ENCODE data around the gene ANKRD13D. TPM values are rescaled to one million over a fixed set of nuclear protein-coding genes. Genes with fewer than 3 reads are reported as not detected.
"Not testable (repeated sequence)": the region's sequence is repeated elsewhere in the genome, so short reads cannot be mapped to it uniquely, and the experiment has no call there.

Gene ANKRD13D
- polyA plus RNA-seq (ENCODE audit: insufficient read length in 4 of 4), result 10 to 100 TPM; 21.3 to 32.9 (median 27.4) TPM

DNA sequence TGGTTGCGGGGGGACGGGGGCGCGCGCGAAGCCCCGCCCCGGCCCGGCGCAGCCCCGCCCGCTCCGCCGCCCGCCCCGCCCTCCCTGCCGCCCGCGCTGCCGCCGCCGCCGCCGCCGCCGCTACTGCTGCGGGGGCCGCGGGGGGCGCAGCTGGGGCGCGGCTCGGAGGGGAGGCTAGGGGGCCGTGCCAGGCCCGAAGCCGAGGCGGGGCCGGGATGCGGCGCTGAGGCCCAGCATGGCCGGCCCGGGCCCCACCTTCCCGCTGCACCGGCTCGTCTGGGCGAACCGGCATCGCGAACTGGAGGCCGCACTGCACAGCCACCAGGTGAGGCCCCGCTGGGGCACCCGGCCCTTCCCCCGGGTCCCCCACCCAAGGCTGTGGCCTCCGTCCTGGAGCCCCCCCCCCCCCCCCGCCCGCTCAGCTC, at the start of gene ANKRD13D:
Gene ANKRD13D (plus strand): TSS at position 78 of the 425 bp plus-strand sequence. CDS start 158 bp downstream, at position 236.
- DNase-seq (ENCODE audit: low read depth in 4 of 4, low spot score in 3 of 4), result no peak

DNA sequence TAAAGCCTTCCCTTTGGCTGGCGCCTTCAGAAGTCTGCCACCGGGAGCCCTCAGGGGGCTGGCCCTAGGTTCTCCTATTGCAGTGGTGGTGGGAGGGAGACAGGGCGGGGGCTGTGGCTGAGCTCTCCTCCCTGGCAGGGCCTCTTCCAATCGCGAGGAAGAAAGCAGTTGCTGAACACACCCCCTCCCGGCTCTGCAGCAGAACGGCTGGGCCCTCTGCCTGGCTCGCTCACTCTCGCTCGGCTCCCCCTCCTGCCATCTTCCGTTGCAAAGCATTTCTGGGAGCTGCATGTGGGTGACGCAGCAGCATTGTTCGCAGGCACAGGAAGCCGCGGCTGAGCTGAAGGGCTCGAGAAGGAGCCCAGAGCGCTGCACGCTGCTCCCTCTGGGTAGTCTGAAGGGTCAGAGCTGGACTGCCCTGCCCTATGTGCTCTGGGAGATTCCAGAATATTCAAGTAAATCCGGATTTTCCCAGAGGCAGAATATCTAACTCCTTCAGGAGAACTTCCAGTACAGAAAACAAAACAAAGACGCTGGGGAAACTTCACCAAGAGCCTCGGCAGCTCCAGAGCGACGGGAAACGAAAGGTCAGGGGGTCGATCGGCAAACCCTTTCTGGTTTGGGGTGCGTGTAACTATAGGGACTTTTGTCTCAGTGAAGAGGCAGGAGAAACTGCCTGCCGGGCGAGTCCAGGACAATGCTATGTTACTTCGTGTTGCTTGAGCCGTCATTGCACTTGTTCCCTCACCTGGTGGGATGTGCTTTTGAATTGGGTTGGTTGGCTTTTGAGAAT, 49.1 kb upstream of the ANKRD13D start:
- DNase-seq (ENCODE audit: low read depth in 4 of 4, low spot score in 3 of 4), result peak; percentile 88 to 96 (median 95)

DNA sequence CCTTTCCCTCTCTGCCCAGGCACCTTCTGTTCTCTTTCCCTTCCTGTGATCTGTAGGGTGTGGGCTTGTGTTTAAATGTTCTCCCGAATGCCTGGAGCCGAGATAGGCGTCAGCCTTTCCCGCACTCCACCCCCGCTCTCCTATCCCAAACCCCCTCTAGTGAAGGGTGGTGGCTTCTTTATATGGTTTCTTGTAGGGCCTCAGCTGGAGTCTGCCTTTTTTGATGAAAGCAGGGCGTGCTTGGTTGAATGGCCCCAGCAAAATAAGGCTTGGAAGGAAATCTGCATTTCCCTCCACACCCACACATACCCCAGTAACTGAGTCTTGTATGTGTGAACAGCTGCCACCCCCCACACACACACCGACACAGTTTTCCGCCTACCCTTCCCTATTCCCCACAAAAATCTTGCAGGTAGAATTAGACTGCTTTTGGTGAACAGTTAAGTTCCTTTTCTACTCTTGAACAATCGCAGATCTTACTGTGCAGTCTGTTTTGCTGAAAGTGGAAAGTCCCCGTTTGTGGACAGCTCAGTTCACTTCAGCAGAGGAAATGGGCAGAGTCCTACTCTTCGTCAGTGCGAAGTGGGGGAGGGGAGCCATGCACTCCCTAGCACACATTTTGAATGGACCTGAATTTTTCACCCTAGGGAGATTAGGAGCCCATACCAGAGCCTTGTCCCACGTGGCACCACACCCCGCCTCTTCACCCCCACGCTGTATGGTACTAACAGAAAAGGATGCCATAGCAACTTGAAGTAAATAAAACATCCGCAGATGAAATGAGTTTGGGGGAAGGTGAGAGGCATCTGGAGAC, 48.3 kb upstream of the ANKRD13D start:
- peak in 1 of 4 donors; percentile 53 for DNase-seq (ENCODE audit: low read depth in 4 of 4, low spot score in 3 of 4)

DNA sequence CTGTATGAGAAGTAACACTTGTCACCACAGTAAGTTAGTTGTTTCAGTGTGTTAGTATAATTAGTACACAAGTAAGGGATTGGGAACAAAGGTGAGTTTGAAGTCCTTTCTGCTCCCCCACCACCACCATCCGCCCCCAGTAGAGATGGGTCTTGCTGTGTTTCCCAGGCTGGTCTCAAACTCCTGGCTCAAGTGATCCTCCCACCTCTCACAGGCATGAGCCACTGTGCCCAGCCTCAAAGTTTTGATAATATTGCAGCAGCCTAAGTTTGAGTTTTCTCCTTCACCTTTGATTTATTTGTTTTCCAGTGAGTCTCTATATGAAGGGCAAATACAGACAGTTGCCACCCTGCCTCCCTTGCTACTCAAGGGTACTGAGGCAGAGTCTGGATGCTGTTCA, 46.6 kb upstream of the ANKRD13D start:
- DNase-seq (ENCODE audit: low read depth in 4 of 4, low spot score in 3 of 4), result no peak

DNA sequence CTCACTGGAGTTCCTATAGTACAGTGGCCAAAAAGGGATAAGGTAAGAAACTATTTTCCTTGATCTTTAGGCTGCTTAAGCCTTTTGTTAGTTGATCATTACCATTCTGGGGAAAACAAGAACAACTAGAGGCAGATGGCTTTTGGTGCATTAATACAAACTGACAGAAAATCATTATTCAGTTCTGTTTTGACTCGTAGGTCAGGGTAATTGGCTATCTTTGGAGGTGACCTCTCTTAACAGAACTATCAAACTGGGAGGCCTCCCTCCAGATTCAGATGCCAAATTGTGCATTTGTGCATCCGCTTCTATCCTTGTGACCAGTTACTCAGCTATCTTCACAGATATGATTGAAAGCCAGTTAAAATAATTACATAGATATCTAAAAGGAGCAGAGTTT, 46.1 kb upstream of the ANKRD13D start:
- DNase-seq (ENCODE audit: low read depth in 4 of 4, low spot score in 3 of 4), result no peak

DNA sequence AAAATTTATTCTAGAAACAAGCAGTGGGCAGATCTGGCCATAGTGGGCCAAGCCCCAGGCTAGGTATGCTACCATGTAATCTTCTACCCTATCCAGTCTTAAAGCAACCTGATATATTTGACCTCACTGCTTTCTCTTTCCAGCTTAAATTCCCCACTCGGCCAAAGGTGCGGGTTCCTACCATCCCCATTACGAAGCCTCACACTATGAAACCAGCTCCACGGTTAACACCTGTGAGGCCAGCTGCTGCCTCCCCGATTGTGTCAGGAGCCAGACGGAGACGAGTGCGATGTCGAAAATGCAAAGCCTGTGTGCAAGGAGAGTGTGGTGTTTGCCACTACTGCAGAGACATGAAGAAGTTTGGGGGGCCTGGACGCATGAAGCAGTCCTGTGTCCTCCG, 44.1 kb upstream of the ANKRD13D start:
- no peak for DNase-seq (ENCODE audit: low read depth in 4 of 4, low spot score in 3 of 4)

DNA sequence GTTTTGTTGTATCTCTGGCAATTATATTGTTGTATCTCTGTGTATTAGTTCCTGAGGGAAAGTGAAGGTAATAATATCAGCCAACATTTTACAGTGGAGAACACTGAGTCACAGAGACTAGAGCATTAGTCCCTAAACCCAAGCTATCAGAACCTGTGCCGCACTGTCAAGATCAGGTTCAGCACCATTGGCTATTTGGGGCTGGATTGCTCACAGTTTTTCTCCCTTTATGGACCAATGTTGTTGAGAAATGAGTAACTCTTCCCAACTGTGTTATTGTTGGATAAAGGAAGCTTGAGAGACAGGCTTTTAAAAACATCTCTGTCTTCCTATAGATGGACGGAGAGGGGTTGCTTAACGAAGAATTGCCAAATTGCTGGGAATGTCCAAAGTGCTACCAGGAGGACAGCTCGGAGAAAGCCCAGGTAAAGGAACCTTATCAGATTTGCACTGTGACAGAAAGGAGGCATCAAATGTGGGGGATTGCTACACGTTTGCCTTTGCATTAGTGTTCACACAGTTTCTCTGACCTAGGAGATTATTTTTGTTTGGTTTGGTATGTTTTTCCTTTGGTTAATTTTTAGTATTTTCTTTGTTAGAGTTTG, 41.1 kb upstream of the ANKRD13D start:
- no peak for DNase-seq (ENCODE audit: low read depth in 4 of 4, low spot score in 3 of 4)

DNA sequence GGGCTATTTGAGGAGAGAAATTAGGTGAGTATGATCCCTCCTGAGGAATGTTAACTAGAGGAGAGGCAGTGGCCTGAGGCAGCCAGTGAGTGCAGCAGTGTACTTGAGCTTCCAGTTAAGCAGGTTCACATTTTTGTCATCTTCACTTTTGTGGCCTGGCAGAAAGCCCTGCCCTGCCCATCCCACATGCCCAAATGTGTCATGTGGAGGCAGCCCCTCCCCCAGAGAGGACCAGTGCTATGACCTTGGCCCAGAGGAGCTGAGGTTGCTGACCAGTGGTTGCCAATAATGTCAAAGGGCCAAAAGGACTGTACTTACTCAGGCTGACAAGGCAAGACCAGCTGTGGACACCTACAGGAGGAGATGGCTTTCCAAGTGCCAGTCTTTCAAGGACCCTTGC, 40.5 kb upstream of the ANKRD13D start:
- DNase-seq (ENCODE audit: low read depth in 4 of 4, low spot score in 3 of 4), result no peak

DNA sequence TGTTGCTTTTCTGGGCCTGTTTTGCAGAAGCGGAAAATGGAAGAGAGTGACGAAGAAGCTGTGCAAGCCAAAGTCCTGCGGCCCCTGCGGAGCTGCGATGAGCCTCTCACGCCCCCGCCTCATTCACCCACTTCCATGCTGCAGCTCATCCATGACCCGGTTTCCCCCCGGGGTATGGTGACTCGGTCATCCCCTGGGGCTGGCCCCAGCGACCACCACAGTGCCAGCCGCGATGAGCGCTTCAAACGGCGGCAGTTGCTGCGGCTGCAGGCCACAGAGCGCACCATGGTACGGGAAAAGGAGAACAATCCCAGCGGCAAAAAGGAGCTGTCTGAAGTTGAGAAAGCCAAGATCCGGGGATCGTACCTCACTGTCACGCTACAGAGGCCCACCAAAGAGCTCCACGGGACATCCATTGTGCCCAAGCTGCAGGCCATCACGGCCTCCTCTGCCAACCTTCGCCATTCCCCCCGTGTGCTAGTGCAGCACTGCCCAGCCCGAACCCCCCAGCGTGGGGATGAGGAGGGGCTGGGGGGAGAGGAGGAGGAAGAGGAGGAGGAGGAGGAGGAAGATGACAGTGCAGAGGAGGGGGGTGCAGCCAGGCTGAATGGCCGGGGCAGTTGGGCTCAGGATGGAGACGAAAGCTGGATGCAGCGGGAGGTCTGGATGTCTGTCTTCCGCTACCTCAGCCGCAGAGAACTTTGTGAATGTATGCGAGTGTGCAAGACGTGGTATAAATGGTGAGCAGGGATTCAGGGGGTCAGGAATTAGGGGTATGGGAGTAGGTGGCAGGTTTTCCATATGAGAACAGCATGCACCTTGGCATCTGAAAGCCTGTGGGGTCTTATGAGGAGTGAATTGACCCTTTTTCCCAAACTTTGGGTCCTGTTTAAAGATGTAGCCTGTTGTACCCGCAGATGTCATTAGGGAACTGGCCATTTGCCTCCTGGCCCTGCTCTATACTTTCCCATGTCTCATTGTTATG, 38.8 kb upstream of the ANKRD13D start:
- DNase-seq (ENCODE audit: low read depth in 4 of 4, low spot score in 3 of 4), result no peak

DNA sequence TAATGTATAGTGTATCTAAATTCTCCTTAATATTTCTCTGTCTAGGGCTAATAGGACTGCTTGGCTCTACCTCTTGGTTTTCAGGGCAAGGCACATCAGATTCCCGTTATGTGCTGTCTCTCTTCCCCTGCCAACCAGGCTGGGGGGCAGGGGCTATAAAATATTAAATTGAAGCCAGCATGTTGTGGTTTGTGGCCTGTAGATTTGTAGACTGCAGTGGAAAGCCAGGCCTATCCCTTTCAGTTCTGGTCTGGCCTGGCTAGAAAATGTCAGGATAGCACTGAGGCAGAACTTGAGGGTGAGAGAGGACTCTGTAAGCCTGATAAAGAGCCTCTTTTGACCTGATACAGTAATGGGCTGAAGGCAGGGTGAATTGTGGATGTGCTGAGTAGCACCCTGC, 37.3 kb upstream of the ANKRD13D start:
- no peak for DNase-seq (ENCODE audit: low read depth in 4 of 4, low spot score in 3 of 4)

DNA sequence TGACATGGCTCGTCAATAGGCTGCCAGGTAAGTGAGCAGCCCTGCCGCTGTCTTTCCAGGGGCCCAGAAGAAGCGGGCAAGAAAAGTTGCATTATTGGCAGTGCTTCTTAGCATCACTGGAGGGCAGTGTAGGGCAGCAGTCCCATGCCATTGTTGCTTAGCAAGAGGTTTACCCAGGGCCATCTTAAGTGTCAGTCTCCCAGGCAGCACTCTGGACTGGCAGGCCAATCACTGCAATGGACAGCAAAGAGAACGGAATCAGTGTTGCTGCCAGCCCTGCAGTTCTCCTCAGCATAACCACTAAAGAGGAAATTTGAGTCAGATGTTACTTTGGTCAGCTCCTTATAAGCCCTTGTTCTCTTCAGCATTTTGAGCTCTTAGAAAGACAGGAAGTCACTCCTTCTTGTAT, 36.3 kb upstream of the ANKRD13D start:
- DNase-seq (ENCODE audit: low read depth in 4 of 4, low spot score in 3 of 4), result no peak

DNA sequence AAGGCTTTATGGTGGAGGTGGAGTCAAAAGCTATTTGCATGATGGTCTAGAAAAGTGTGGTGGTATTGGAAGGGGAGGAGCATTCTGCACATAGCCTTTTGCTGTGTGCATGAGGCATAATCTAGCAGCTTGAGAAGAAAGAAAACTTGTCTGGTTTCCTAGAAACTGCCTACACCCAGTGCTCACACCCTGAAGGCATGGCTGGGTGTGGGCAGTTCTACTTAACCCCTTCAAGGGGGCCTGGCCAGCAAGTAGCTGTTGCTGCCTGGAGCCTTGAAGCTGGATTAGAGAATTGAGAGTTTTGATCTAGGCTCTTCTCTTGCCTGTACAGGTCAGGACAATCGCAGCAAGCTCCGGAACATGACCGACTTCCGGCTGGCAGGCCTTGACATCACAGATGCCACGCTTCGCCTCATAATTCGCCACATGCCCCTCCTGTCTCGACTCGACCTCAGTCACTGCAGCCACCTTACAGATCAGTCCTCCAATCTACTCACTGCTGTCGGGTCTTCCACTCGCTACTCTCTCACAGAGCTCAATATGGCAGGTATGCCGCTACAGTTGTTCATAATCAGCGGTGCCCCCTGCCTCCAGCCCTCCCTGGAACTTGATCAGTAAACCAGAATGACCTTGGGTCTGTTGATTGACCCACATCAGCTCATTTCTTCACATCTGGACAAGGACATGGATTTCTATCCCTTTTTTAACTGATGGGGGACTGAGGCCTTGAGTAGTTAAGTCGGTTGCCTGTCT, 35.1 kb upstream of the ANKRD13D start:
- no peak for DNase-seq (ENCODE audit: low read depth in 4 of 4, low spot score in 3 of 4)

DNA sequence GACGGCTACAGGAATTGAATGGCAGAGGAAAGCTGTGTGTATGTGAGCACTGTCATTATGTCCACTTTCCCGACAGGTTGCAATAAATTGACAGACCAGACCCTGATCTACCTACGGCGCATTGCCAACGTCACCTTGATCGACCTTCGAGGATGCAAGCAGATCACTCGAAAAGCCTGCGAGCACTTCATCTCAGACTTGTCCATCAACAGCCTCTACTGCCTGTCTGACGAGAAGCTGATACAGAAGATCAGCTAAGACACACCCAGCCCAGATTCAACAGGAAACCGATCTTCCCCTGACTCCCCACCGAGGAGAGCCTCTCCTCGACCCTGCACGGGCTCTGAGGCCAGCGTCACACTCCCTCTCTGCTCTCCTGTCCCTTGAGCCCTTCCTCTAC, 34.3 kb upstream of the ANKRD13D start:
- DNase-seq (ENCODE audit: low read depth in 4 of 4, low spot score in 3 of 4), result no peak

DNA sequence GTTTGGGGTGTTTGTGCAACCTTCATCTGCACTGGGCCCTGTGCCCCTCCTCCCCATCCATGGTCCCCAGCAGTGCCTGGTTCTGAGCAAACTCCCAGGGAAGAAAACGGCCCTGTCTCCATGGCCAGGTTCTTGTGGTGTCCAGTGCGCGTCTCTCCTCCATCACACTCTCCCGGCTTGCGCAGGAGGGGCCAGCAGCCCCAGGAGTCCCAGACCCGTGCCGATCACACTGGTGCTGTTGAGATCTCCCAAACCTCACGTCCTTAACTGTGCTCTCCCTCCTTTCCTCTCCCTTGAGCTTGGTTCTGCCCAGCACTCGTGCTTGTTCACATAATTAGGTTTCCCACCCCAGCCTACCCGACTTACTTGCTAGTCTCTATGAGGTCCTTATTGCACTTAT, 33.8 kb upstream of the ANKRD13D start:
- no peak for DNase-seq (ENCODE audit: low read depth in 4 of 4, low spot score in 3 of 4)

DNA sequence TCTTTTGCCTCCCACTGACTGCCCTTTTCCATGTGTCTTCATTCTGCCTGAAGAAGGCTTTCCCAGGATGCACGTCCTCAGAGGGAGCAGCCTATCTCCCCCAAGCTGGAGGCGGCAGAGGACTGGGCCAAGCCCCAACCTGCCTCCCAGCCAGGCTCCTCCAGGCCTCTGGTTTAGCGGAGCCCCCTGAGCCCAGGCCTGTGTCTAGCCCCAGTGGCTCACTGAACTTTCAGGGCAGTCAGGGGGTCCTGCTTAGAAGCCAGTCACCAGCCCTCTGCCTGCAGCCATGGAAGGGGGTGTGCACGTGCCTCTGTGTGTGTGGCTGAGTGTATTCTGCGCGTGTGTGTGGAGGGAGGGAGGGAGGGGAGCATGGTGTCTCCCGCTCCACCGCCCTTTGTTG, 33.2 kb upstream of the ANKRD13D start:
- no peak for DNase-seq (ENCODE audit: low read depth in 4 of 4, low spot score in 3 of 4)

DNA sequence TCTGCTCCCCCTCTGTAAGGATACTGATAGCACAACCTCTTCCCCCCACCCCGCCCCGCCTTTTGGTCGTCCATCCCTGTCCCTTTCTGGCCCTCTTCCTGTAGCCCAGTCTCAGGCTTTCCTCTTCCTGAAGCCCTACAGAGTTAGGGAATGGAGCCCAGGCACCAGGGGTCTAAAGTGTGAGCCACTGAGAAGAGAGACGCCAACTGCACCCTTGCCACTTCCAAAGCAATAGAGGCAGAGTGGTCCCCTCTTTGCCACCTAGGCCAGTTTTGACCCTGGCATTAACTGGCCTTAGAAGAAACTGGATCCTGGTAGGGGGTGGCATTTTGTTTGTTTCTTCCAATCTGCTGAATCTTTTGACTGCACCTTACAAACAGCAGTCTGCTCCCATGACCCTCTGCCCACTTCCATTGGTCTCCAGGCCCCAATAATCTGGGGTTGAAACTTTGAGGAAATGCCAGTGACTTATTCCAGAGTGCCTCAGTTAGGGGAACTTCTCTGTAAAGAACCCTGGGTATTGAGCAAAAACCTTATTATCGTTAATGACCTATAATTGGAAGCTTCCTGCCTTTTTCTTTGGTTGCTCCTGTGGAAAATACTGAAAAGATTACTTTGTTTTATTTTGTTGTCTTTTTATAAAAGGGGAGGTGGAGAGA, 32.5 kb upstream of the ANKRD13D start:
- DNase-seq (ENCODE audit: low read depth in 4 of 4, low spot score in 3 of 4), result no peak

DNA sequence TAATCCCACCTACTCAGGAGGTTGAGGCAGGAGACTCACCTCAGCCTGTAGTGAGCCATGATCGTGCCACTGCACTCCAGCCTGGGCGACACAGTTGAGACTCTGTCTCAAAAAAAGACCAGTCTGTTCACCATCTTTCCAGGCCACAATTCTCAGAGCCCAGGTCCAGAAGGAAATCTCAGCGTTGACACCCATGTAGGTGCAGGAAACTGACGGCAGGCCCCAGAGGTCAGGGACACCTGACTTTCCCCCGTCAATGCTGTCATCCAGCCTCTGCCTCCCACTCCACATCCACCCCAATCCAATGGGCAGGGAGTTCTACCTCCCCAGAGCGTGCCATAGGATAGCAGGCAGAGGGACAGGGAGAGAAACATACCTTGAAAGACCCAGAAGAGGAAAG, 28.7 kb upstream of the ANKRD13D start:
- DNase-seq (ENCODE audit: low read depth in 4 of 4, low spot score in 3 of 4), result no peak

DNA sequence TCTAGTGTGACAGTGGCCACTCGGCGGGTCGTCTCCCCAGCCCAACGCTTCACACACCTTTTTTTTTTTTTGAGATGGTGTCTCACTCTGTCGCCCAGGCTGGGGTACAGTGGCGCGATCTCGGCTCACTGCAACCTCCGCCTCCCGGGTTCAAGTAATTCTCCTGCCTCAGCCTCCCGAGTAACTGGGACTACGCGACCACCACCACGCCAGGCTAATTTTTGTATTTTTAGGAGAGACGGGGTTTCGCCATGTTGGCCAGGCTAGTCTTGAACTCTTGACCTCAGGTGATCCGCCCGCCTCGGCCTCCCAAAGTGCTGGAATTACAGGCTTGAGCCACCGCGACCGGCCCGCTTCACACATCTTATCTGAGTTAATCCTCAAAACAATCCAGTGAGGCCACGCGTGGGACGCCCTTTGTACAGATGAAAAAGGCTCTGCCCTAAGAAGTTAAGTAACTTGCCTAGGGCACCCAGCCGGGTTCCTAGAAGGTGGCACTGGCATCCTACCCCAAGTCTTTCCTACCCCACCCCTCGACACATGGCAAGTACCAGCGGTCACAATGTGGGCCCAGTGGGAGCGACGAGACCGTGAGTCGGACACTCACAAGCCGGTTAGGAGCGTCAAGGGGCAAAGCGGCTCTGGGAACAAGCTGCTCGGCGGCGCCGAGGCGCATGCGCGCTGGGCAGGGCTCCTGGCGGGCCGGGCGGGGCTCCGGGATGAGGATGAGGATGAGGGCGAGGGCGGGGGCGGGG, 28.0 kb upstream of the ANKRD13D start:
- not testable (repeated sequence) for DNase-seq (ENCODE audit: low read depth in 4 of 4, low spot score in 3 of 4)
